Measurements from ENCODE around the gene RAB1B. TPM values are rescaled to one million over a fixed set of nuclear protein-coding genes. Genes with fewer than 3 reads are reported as not detected.

The RAB1B gene
- total and polyA plus RNA-seq, 10 of the 15 experiments (the other 5 are each of a cell fraction or from before 2014, with no cell fraction given) = 10.4 to 193 (median 96.9) TPM

GRCh38 chr11:66271816-66272215, 3.4 kb downstream of the RAB1B start (continued):
- no peak for TF ChIP-seq CBX5 (IDR thresholded peaks at IDR 0.05; ENCODE audit: low read depth)

DNA sequence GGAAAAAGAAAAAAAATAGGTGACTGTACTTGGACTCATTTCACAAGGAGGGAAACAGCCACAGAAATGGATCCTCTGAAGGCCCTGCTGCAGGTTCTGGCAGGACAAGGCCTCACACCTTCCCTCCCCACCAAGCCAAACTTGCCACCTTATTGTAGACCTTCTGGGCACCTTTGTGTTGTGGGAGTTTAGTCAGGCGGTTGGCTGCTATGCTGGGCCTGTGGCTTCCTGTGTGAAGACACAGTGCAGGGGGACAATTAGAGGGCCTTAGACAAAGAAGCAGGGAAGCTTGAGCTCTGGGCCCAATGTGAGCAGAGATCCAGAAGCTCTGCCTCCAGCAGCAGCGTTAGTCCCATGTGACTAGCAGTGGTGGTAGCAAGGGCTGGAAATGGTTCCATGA, 4.2 kb downstream of the RAB1B start:
- intact Hi-C loops (cut with micrococcal nuclease; ENCODE audit: unreplicated experiment) = no loop called here
- ChIA-PET CTCF (interaction anchor here (0.5 to 3.3 kb wide), 5 partner anchors 9 to 51 kb away, joined by 3 to 19 read pairs (median 6); no protein-coding TSS in a partner anchor), POLR2A (interaction anchor here (0.7 to 1.4 kb wide), 2 partner anchors 10 to 338 kb away, joined by 3 to 5 read pairs; no protein-coding TSS in a partner anchor), RAD21 (ENCODE audit: unreplicated experiment) (interaction anchor here (1.5 kb wide), 1 partner anchor 9 kb away, joined by 4 read pairs; no protein-coding TSS in a partner anchor), SMC1A (ENCODE audit: uncharacterized antibody, unreplicated experiment) (no interaction called here)
- H2AFZ ChIP-seq (ENCODE audit: control insufficient read depth, low read depth, low read length) = no peak overlapping the region
- peaks cover 27% of the 10 kb centered on the region for H3K79me2 ChIP-seq (ENCODE audit: control insufficient read depth, insufficient read depth, low read length)
- BruUV-seq (replicated peaks) = no TSS peak
- H4K20me1 ChIP-seq (ENCODE audit: control insufficient read depth, insufficient read depth) = no peaks in the 10 kb centered on the region
- no peak overlapping the region for H3K4me3 ChIP-seq
- no peak for TF ChIP-seq CREM (IDR thresholded peaks at IDR 0.05; ENCODE audit: low read depth)
- no peak for TF ChIP-seq NFYA (IDR thresholded peaks at IDR 0.05; ENCODE audit: borderline replicate concordance, low read depth, low read length)
- H3K27me3 ChIP-seq (replicated peaks in 1 of 2; ENCODE audit: control insufficient read depth in 2 of 2, insufficient read depth in 2 of 2, low read length in 1 of 2) = no peaks in the 10 kb centered on the region
- H3K9ac ChIP-seq (ENCODE audit: control insufficient read depth, insufficient read depth, low read length) = no peak overlapping the region
- 100% methylated on average over 2 of the region's 2 CpGs for WGBS (ENCODE audit: insufficient coverage, insufficient replicate concordance, low lambda C conversion rate, missing lambda C conversion rate)
- no peak overlapping the region for H3K4me2 ChIP-seq (ENCODE audit: control insufficient read depth, insufficient read depth)
- H3K4me1 ChIP-seq (ENCODE audit: control insufficient read depth, insufficient read depth, low read length) = peaks cover 11% of the 10 kb centered on the region
- H3K27ac ChIP-seq (ENCODE audit: control insufficient read depth, insufficient read depth) = no peak overlapping the region
- no peaks in the 10 kb centered on the region for H3K9me3 ChIP-seq (replicated peaks; ENCODE audit: control insufficient read depth, insufficient read depth, low read length)
- ATAC-seq (no peak), FAIRE-seq (no peak), DNase-seq (ENCODE audit: low read depth, low spot score) (no peak)
- peaks cover 20 to 32% of the 10 kb centered on the region in 2 experiments for H3K36me3 ChIP-seq (ENCODE audit: control insufficient read depth in 2 of 2, insufficient read depth in 2 of 2, low read length in 1 of 2)
- in situ Hi-C loops (cut with MboI) = no loop called here

DNA sequence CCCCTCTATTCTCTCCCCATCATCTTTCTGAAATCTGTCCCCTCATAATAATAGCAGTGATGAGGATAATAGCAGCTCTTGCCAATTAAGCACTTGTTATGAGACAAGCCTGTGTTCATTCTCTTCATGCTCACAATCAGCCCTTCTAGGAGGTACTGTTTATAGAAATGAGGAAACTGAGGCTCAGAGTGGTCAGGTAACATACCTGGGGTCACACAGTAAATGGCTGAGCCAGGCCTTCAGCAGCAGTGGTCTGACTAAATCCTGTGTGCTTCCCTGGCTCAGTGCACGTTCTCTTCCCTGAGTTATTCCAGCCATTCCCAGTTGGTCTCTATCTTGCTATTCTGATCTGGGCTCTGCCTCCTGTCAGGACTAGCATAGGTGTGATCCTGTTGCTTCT, 5.8 kb downstream of the RAB1B start:
- ChIA-PET POLR2A (interaction anchor here (0.5 kb wide), 1 partner anchor 14 kb away, joined by 4 read pairs; no protein-coding TSS in a partner anchor), CTCF (interaction anchor here (0.8 kb wide), 1 partner anchor 38 kb away, joined by 3 read pairs; no protein-coding TSS in a partner anchor), SMC1A (ENCODE audit: uncharacterized antibody, unreplicated experiment) (no interaction called here), RAD21 (ENCODE audit: unreplicated experiment) (no interaction called here)
- in situ Hi-C loops (cut with MboI) (no loop called here), intact Hi-C loops (cut with micrococcal nuclease; ENCODE audit: unreplicated experiment) (no loop called here)
- Histone ChIP-seq H3K4me1 (ENCODE audit: control insufficient read depth, insufficient read depth, low read length) (peaks cover 9% of the 10 kb centered on the region), H3K27ac (ENCODE audit: control insufficient read depth, insufficient read depth) (no peak overlapping the region), H3K79me2 (ENCODE audit: control insufficient read depth, insufficient read depth, low read length) (peaks cover 19% of the 10 kb centered on the region), H4K20me1 (ENCODE audit: control insufficient read depth, insufficient read depth) (no peaks in the 10 kb centered on the region), H3K9me3 (replicated peaks; ENCODE audit: control insufficient read depth, insufficient read depth, low read length) (no peaks in the 10 kb centered on the region), H2AFZ (ENCODE audit: control insufficient read depth, low read depth, low read length) (no peak overlapping the region), H3K36me3 (ENCODE audit: control insufficient read depth in 2 of 2, insufficient read depth in 2 of 2, low read length in 1 of 2) (peaks cover 20 to 32% of the 10 kb centered on the region in 2 experiments), H3K4me3 (no peak overlapping the region), H3K4me2 (ENCODE audit: control insufficient read depth, insufficient read depth) (no peak overlapping the region), H3K9ac (ENCODE audit: control insufficient read depth, insufficient read depth, low read length) (no peak overlapping the region), H3K27me3 (replicated peaks in 1 of 2; ENCODE audit: control insufficient read depth in 2 of 2, insufficient read depth in 2 of 2, low read length in 1 of 2) (no peaks in the 10 kb centered on the region)
- TF ChIP-seq SIX5 (IDR thresholded peaks at IDR 0.05; ENCODE audit: low read depth, low read length, severe bottlenecking) (no peak), RAD51 (IDR thresholded peaks at IDR 0.05) (no peak), IKZF2 (IDR thresholded peaks at IDR 0.05) (no peak), KAT2A (conservative IDR thresholded peaks at IDR 0.05; ENCODE audit: control insufficient read depth, low read depth, low read length) (no peak)
- 6% methylated on average over 1 of the region's 1 CpG for WGBS (ENCODE audit: insufficient coverage, insufficient replicate concordance, low lambda C conversion rate, missing lambda C conversion rate)
- FAIRE-seq = no peak
- ATAC-seq = no peak
- DNase-seq (ENCODE audit: low read depth, low spot score) = no peak
- BruUV-seq (replicated peaks) = no TSS peak
